RKO (cell line): ENCODE data around the gene TGFBR3.

ENCODE experiments used
- DNase-seq: peaks from one replicate; pipeline ENCODE4 v3.0.0-alpha.2; 2016; ENCODE audit warnings: low spot score

The TGFBR3 gene

GRCh38 chr1:91826248-91826647 is 59.7 kb downstream of the TGFBR3 start:
- DNase-seq: no peak

- DNase-seq: no peak
Measured at GRCh38 chr1:91821126-91821868, 64.7 kb downstream of the TGFBR3 start.

- DNase-seq: no peak
Measured at GRCh38 chr1:91819038-91819788, 66.7 kb downstream of the TGFBR3 start.

- no peak for DNase-seq
Measured at GRCh38 chr1:91818713-91818975, 67.3 kb downstream of the TGFBR3 start.

- no peak for DNase-seq
Measured at GRCh38 chr1:91817211-91817905, 68.6 kb downstream of the TGFBR3 start.

- DNase-seq: no peak
Measured at GRCh38 chr1:91816031-91816430, 69.9 kb downstream of the TGFBR3 start.

GRCh38 chr1:91814448-91814847 is 71.5 kb downstream of the TGFBR3 start:
- no peak for DNase-seq

- no peak for DNase-seq
Measured at GRCh38 chr1:91813813-91814212, 72.1 kb downstream of the TGFBR3 start.

- no peak for DNase-seq
Measured at GRCh38 chr1:91811363-91812025, 74.5 kb downstream of the TGFBR3 start.

GRCh38 chr1:91809317-91809716 is 76.6 kb downstream of the TGFBR3 start:
- DNase-seq: no peak

DNA sequence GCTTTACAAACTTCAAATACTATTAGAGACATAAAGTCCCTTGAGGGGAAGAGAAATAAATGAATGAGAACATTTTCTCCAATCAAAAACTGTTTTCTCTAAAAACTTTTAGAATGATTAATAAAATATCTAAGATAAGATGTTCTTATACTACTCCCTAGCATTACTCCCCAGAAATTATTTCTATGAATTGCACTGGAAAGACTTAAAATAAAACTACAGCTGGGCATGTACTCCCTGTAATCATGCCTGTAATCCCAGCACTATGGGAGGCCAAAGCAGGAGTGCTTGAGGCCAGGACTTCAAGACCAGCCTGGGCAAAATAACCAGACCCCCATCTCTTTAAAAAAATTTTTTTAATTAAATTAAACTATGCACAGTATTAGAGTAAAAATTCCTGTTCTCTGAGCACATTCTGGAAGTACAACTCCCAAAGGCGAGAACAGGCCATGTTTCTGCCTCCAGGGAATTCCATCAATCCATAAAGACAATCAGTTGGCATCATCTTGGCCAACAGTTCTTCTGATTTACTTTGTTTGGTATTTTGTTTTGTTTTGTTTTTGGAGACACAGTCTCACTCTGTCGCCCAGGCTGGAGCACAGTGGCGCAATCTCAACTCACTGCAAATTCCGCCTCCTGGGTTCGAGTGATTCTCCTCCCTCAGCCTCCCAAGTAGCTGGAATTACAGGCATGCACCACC is 77.9 kb downstream of the TGFBR3 start:
- DNase-seq: no peak

- no peak for DNase-seq
Measured at GRCh38 chr1:91806769-91807700, 78.9 kb downstream of the TGFBR3 start.

GRCh38 chr1:91806181-91806768 is 79.7 kb downstream of the TGFBR3 start:
- no peak for DNase-seq

DNA sequence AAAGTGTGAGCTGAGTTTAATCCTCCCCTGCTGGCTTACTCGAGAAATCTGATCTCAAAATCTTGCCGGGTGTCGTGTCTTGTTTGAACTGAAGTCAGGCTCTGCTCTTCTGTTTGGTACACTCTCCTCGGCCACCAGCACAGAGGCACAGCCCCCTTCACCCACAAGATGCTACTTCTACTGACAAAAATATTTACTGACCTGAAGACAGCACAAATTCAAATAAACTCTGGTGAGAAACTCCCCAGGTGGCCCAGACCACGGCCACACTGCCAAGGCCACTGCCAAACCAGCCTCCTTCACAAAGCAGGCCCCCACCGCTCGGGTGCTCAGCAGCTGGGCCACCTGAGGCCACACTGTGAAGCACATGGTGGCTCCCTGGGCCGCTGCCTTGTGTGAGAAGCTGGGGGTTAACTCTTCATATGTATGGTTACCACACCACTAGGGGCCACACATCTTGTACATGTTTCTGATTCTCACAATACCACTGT is 80.6 kb downstream of the TGFBR3 start:
- no peak for DNase-seq

DNA sequence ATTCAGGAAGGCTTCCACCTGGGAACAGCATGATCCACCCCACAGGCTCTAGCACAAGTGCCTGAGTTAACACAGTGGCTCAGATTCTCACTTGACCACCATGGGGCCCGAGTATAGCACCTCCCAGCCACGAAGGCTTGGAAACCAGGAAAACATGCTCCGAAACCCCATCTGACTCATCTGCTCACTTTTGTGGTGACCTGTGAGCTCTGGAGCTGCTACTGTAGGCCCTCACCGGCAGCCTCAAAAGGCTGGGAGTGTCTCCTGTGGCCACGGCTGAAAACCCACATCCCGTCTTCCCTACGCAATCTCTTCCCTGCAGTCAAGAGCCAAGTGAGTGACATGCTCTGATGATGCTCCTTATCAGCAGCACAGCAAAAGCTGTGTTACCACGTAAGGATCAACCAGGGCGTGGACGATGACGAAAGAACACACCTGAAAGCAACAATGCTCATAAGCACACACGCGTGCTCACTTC is 81.4 kb downstream of the TGFBR3 start:
- no peak for DNase-seq

- no peak for DNase-seq
Measured at GRCh38 chr1:91803847-91804545, 82.0 kb downstream of the TGFBR3 start.

- no peak for DNase-seq
Measured at GRCh38 chr1:91803123-91803522, 82.8 kb downstream of the TGFBR3 start.

DNA sequence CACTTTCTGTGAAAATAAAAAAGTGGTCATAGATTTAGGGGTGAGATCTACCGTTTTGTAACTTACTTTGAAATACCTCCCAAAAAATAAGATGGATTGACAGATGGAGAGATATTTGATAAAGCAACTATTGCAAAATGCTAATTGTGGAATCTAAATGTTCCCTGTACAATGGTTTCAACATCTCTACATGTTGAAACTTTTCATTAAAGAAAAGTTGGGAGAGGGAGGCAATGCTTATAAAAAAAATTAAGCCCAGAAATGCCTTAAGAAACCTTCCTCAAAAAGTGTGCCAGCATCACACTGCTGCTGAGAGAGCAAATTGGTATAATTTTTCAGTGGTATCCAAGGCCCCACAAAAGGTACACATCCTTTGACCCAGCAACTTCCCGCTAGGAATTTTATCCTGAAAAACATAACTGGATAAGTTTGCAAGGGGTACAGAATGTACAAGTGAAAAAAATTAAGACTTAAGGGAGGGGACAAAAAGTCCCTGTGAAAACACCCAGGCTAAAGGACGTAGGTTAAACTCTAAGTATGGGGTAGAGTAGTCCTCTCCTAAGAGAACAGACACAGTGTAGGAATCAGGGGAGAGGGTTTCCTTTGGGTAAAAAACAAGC is 84.3 kb downstream of the TGFBR3 start:
- DNase-seq: no peak

DNA sequence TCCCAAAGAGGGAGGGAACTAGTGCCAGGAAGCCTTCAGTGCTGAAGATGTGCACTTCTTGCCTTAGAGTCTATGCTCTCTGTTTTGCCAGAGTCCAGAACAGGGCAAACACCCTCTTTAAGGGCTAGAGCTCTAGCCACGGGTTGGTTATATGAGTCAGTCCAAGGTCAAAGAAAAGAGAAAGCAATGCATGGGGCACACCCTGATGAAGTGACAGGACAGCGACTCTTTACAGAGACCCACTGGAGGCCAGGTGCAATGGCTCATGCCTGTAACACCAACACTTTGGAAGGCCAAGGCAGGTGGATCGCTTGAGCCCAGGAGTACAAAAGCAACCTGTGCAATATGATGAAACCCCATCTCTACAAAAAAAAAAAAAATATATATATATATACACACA is 86.1 kb downstream of the TGFBR3 start:
- DNase-seq: no peak
